Right lobe of liver (tissue), 4 donors: Measurements from ENCODE around the gene CPN1.

Source experiments
- POLR2A ChIP-seq: fragments of 450-650 bp; IDR thresholded peaks from one replicate; pipeline ENCODE4 v1.6.1; 2017; ENCODE audit warnings: antibody characterized with exemption, mild to moderate bottlenecking
- TF ChIP-seq, protein P1 (sequence below), 4 donors: fragments of 200-600 bp in 3 of 4; fragments of 450-650 bp in 1 of 4; IDR thresholded peaks; one replicate each; pipeline versions ENCODE4 v1.5.1 to v1.8.0; 2016 to 2022; ENCODE audit warnings: antibody characterized with exemption in 4 of 4, mild to moderate bottlenecking in 2 of 4
- donor health status: DM: no; HTN: no; CAD: no.
- donor health status: DM: no; HTN: no; CAD: no.
- donor health status: DM: no; HTN: yes; CAD: no.

DNA sequence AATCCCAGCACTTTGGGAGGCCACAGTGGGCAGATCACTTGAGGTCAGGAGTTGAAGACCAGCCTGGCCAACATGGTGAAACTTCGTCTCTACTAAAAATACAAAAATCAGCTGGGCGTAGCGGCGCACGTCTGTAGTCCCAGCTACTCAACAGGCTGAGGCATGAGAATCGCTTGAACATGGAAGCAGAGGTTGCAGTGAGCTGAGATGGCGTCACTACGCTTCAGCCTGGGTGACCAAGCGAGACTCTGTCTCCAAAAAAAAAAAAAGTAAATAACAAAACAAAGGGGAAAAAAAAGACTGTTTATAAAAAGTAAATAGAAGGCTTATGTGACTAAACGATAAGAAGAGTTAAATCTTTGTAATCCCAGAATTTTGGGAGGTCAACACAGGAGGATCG is 56.9 kb downstream of the CPN1 start:
- no peak for TF ChIP-seq POLR2A
- TF ChIP-seq, protein P1, sequence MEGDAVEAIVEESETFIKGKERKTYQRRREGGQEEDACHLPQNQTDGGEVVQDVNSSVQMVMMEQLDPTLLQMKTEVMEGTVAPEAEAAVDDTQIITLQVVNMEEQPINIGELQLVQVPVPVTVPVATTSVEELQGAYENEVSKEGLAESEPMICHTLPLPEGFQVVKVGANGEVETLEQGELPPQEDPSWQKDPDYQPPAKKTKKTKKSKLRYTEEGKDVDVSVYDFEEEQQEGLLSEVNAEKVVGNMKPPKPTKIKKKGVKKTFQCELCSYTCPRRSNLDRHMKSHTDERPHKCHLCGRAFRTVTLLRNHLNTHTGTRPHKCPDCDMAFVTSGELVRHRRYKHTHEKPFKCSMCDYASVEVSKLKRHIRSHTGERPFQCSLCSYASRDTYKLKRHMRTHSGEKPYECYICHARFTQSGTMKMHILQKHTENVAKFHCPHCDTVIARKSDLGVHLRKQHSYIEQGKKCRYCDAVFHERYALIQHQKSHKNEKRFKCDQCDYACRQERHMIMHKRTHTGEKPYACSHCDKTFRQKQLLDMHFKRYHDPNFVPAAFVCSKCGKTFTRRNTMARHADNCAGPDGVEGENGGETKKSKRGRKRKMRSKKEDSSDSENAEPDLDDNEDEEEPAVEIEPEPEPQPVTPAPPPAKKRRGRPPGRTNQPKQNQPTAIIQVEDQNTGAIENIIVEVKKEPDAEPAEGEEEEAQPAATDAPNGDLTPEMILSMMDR (IDR thresholded peaks at IDR 0.05): no peak
